ENCODE results near the gene ABAT. TPM values are rescaled to one million over a fixed set of nuclear protein-coding genes. Genes with fewer than 3 reads are reported as not detected.

ABAT gene
- total RNA-seq, 2 donors from 2014 or later: 67.4 to 74.7 TPM

DNA sequence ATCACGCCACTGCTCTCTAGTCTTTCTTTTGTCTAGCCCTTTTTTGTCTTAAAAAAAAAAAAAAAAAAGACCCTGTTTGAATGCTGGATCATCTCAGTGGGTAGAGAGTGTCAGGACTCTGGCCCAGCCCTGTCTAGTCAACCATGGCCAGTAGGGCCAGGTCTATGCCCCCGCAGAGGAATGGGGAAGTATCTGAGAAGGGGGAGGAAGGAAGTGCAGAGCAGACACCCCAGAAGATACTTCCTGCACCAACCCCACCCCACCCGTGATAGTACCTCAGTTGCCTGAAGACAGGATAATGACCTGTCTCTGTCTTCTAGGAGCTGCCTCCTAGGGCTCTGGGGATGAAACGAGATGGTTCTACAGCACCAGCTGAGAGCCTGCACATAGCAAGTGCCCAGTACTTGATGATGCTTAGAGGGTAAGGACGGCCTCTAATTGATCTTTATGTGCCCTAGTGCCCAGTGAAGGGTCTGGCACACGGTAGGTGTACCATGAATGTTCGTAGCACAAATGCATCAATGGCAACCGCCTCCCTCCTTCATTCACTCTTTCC is 55.4 kb downstream of the ABAT start:
- Histone ChIP-seq H3K27me3 (replicated peaks; ENCODE audit: insufficient read depth) (no peaks in the 10 kb centered on the region), H3K9me3 (no peaks in the 10 kb centered on the region), H3K36me3 (no peaks in the 10 kb centered on the region), H3K27ac (no peak overlapping the region), H3K4me1 (replicated peaks) (no peaks in the 10 kb centered on the region), H3K4me3 (no peak overlapping the region)
- 56% methylated on average over 8 of the region's 8 CpGs for WGBS
- no peak for DNase-seq (ENCODE audit: low spot score)
- TF ChIP-seq, protein P1, sequence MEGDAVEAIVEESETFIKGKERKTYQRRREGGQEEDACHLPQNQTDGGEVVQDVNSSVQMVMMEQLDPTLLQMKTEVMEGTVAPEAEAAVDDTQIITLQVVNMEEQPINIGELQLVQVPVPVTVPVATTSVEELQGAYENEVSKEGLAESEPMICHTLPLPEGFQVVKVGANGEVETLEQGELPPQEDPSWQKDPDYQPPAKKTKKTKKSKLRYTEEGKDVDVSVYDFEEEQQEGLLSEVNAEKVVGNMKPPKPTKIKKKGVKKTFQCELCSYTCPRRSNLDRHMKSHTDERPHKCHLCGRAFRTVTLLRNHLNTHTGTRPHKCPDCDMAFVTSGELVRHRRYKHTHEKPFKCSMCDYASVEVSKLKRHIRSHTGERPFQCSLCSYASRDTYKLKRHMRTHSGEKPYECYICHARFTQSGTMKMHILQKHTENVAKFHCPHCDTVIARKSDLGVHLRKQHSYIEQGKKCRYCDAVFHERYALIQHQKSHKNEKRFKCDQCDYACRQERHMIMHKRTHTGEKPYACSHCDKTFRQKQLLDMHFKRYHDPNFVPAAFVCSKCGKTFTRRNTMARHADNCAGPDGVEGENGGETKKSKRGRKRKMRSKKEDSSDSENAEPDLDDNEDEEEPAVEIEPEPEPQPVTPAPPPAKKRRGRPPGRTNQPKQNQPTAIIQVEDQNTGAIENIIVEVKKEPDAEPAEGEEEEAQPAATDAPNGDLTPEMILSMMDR (IDR thresholded peaks at IDR 0.05): no peak
- no peak for TF ChIP-seq POLR2A (IDR thresholded peaks at IDR 0.05)
- no peak for TF ChIP-seq POLR2AphosphoS5 (IDR thresholded peaks at IDR 0.05)
- intact Hi-C loops (cut with DNase I): no loop called here

GRCh38 chr16:8730335-8730915 is 56.0 kb downstream of the ABAT start:
- Histone ChIP-seq H3K4me1 (replicated peaks) (no peaks in the 10 kb centered on the region), H3K9me3 (no peaks in the 10 kb centered on the region), H3K27ac (no peak overlapping the region), H3K27me3 (replicated peaks; ENCODE audit: insufficient read depth) (no peaks in the 10 kb centered on the region), H3K4me3 (no peak overlapping the region), H3K36me3 (no peaks in the 10 kb centered on the region)
- intact Hi-C loops (cut with DNase I): no loop called here
- 44% methylated on average over 8 of the region's 8 CpGs for WGBS
- TF ChIP-seq POLR2AphosphoS5 (IDR thresholded peaks at IDR 0.05) (peak; percentile 59), POLR2A (IDR thresholded peaks at IDR 0.05) (no peak)
- TF ChIP-seq, protein P1 (IDR thresholded peaks at IDR 0.05): no peak
- DNase-seq (ENCODE audit: low spot score): peak; percentile 71

DNA sequence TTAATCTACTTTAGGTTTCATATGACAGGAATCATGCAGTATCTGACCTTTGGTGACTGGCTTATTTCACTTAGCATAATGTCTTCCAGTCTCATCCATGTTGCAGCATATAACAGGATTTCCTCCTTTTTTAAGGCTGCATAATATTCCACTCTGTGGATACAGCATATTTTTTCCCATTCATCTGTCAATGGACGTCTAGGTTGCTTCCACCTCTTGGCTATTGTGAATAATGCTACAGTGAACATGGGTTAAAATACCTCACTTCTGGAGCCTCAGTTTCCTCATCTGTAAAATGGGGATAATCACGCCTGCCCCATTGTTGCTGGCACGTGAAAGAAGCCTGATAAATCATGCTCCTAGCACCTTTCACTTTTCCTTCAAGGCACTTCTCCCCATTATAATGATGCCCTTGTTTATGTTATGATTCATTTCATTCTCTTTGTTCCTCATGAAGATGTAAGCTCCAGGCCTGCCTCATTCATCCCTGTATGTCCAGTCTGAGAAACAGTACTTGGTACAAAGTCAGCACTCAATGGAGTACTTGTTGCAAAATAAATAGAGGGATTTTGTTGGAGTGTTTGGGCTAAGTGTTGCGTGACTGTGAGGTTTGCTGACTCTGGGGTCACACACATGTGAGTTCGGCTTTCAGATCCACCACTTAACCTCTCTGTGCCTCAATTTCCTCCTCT is 59.6 kb downstream of the ABAT start:
- TF ChIP-seq POLR2A (IDR thresholded peaks at IDR 0.05): no peak
- TF ChIP-seq POLR2AphosphoS5 (IDR thresholded peaks at IDR 0.05): no peak
- TF ChIP-seq, protein P1 (IDR thresholded peaks at IDR 0.05): no peak
- no peak for DNase-seq (ENCODE audit: low spot score)
- Histone ChIP-seq H3K36me3 (no peaks in the 10 kb centered on the region), H3K9me3 (no peaks in the 10 kb centered on the region), H3K4me3 (no peak overlapping the region), H3K4me1 (replicated peaks) (no peaks in the 10 kb centered on the region), H3K27ac (no peak overlapping the region), H3K27me3 (replicated peaks; ENCODE audit: insufficient read depth) (no peaks in the 10 kb centered on the region)
- WGBS: 94% methylated on average over 5 of the region's 5 CpGs
- intact Hi-C loops (cut with DNase I): no loop called here

- no peak for DNase-seq (ENCODE audit: low spot score)
- Histone ChIP-seq H3K4me3 (no peak overlapping the region), H3K27me3 (replicated peaks; ENCODE audit: insufficient read depth) (no peaks in the 10 kb centered on the region), H3K9me3 (no peaks in the 10 kb centered on the region), H3K4me1 (replicated peaks) (no peaks in the 10 kb centered on the region), H3K36me3 (no peaks in the 10 kb centered on the region), H3K27ac (no peak overlapping the region)
- intact Hi-C loops (cut with DNase I): no loop called here
- 90% methylated on average over 5 of the region's 5 CpGs for WGBS
- TF ChIP-seq POLR2A (IDR thresholded peaks at IDR 0.05) (no peak), POLR2AphosphoS5 (IDR thresholded peaks at IDR 0.05) (no peak)
- TF ChIP-seq, protein P1 (IDR thresholded peaks at IDR 0.05): no peak
These were observed 61.2 kb downstream of the ABAT start for GRCh38 chr16:8735574-8735973.
